ENCODE data around the gene STARD3.

The STARD3 gene

DNA sequence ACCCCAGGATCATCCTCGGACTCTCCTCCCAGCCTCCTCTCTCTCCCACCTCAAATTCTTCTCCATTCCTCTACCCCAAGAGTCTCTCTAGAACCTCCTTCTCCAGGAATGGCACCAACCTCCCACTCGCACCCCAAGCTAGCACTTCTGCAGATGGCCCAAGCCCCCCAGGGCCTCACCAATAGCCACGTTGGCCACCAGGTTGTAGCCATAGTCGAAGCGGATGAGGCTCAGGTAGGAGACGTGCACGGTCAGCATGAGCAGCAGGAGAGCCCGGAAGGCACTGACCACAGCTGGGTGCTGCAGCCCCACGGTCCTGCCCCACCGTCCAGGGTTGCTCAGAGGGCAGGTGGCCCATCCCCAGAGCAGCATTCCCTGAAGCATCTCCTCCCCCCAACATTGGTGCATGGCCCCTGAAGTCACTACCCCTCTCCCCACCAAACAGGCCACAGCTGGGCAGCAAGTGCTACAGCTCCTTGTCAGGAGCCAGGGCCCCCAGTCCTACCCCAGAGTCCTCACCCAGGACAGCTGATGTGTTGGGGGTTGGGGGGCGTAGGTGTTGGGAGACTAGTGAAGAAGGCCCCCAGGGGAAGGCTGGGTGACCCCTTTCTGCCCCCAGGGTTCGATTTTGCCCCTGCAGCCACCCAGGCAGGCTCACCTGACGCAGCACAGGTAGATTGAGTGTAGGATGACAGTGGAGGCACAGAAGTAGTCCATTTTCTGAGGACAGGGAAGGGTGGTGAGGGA, 36.6 kb downstream of the STARD3 start:
- no peak for DNase-seq

DNA sequence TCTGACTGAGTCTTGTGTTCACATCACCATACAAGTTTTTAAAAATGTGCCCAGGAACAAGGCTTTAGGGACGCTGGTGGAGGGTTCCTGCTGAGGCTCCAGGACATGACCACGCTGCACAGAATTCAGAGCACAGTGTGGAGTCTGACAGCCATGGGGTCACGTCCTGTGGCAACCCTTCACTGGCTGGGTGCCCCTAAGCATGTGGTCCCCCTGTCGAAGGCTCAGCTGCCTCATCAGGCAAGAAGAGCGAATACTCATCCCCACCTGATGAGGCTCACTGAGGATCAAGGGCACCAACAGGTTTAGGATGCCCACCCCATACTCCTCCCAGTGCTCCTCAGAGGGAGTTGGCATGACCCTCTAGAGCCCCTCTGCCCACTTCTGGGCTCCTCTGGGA, 37.2 kb downstream of the STARD3 start:
- DNase-seq: no peak

DNA sequence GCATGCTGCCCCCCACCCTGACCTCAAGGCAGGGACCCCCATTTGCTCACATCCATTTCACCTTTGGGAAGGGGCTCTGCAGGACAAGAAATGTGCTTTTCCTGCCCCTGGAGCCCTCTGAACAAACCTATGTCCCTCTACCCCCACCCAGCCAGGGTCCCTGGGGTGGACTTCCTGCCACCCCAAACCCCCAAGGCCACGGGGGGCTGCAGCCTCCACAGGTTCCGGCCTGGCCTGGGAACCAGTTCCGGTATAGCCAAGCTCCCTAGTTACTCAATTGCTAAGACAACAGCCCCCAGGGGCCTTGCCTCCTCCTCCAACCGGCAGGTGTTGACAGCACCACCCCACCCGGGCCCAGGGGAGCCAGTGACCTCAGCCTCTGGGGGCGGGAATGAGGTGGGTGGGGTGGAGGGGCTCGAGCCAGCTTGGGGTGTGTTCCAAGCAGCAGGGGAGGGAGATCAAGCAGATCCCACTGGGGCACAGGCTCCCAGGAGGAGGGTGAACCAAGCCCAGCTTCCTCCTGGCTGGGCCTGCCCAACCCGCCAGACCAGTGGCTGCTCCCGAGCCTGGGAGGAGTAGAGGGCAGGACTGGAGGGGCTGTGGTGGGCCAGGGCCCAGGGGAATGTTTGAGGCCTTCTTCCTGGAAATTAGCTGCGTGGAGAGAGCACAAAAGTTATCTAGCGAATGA, 37.9 kb downstream of the STARD3 start:
- no peak for DNase-seq

DNA sequence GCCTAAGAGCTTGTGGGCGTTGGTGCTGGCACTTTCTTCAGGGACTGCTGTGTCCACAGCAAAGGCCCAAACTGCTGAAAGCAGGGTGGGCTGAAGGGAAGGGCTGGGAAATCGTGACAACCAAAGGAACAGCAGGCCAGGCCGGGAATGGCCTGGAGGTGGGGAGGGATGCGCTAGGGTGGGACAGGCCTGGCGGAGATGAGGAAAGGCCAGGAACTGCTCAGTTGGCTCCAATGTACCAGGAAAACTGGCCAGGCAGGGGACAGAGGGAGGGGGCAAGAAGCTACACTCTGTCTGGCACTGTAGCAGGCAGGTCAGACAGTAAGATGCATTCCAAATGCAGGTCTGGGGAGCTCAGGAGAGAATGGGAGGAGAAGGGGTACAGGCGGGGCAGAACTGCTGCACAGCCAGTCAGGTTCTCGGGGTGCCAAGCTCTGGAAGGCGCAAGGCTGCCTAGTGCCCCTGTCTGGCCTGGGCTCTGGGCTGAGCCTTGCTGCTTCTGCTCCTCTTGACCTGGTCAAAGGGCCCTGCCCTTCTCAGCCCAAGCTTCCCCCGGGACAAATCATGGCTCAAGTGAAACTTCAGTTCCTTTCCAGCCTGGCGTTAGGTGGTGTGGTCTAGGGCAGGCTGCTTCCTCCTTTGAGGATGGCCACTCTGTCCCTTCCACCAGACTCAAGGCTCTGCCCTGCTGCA, 38.6 kb downstream of the STARD3 start:
- no peak for DNase-seq

DNA sequence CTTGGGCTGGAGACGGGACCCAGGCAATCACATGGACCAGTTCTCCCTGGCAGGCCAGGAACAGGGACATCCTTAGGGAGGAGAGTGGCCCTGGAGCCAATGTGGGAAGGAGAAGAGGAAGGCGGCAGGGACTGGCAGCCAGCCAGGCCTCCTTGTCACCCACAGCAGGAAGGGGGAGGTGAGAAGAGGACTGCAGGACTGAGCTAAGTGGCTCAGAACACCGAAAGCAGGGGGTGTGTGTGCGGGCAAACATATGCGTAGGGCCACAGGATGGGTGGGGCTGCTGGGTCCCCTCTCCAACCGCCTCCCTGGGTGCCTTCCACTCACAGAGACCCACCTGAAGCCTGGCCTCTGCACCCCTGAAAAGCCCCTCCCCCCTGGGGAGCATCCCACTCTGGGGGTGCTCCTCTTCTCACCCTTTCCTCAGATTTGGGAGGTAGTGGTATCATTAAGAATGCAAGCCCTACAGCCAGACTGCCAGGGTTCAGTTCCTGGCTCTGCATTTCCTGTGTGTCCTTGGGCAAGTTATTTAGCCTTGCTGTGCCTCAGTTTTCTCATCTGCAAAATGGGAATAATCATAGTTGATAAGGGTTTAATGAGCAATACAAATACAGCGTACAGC, 39.4 kb downstream of the STARD3 start:
- peak; percentile 20 for DNase-seq

DNA sequence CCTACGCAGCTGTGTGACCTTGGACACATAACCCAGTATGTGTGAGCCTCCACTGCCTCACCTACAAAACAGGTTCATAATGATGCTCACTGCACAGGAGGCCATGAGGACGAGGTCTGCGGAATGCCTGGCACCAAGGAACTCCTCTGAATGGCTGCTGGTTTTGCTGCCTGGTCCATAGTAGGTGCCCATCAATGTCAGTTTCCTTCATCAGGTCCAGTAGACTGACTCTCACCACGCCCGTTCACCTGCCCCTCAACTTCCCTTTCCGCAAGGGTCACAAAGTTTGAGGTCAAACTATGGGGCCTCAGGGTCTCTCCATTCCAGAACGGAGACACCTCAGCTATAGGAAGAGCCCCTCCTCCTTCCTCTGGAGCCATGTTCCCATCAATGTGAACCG, 40.1 kb downstream of the STARD3 start:
- no peak for DNase-seq

DNA sequence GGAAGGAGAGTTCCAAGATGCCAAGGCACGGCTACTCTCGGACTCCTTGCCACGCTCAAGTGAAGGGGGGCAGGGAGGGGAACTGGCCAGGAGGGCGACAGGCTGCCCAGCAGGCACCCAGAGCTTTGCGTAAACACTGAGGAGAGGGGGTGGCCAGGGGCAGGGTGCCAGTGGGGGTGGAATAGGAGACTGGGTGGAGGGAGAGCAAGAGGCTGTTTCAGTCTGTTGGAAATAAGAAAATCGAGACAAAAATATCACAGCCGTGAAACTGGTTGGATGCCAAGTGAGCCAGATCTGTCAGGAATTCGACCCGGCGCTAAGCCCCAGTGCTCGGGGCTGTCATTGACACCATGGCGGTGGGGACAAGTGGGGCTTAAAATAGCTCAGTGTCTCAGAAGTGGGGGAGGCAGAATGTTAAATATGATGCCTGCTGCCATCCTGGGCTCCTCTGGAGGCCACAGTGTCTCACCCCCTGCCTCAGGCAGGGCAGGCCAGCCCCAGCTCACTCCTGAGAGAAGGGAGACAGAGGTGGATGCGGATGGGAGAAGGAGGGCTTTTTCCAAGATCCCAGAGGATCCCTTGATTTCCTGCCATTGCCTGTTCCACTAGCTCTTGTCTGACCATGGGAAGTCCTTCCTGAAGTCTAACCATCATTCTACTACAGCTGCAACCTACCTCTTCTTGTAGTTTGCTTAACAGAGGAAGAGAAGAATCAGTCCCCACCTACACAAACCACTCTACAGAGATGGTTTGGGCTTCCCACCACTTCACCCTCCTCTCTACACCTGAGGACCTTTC, 40.8 kb downstream of the STARD3 start:
- no peak for DNase-seq

DNA sequence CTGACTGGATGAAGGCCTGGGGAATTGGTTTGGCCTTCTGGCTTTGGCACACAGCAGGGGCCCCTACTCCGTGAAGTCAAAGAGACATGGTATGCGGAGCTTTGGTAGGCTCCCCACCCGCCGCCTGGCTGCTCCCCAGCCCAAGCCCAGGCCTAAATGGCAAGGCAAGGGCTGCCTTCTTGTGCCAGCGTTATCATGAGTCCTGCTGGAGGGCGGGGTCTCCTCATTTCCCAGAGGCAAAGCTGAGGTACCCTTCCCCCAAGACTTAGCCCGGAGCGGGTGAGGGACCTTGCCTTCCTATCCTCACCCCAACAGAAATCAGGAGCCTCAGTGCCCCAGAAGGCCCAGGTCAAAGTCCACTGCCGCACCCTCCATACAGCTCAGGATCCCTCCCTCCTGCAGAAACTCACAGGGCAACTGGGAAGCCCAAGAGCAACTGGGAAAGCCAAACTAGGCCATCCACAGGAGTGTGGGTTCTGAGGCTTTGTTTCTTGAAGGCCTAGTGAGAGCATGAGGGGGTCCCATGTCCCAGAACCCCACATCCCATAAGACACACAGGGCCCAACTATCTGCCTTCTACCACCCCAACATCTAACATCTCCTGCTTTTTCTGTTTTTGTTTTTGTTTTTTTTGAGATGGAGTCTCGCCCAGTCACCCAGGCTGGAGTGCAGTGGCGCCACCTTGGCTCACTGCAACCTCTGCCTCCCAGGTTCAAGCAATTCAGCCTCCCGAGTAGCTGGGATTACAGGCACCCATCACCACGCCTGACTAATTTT, 41.6 kb downstream of the STARD3 start:
- DNase-seq: no peak

DNA sequence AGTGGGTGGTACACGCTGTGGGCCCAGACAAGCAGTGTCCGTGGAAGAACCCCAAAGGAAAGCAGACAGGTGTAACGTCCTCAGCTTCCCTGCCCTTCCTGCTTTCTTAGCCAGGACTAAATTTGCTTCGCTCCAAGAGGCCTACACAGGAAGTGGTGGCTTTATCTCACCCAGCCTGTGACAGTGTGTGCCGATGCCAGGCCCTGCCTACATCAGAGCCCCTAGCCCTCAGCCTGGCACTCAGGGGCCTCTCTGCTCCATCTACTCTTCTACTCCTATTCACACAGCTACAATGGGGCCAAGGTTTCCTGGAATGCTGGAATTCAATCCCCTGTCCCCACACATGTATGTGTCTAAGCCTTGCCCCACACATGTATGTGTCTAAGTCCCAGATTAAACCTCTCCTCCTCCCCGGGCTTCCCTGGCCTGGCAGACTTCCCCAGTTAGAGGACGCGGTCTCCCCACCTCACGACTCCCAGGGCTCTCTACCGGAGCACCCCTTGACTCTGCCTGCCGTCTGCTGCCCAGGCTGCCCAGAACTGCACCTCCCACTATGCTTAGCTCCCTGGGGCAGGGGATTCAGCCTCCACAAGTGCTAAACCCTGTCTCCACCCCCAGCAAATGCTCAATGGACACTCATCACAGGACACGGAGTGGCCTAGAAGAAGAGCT, 42.7 kb downstream of the STARD3 start:
- no peak for DNase-seq

DNA sequence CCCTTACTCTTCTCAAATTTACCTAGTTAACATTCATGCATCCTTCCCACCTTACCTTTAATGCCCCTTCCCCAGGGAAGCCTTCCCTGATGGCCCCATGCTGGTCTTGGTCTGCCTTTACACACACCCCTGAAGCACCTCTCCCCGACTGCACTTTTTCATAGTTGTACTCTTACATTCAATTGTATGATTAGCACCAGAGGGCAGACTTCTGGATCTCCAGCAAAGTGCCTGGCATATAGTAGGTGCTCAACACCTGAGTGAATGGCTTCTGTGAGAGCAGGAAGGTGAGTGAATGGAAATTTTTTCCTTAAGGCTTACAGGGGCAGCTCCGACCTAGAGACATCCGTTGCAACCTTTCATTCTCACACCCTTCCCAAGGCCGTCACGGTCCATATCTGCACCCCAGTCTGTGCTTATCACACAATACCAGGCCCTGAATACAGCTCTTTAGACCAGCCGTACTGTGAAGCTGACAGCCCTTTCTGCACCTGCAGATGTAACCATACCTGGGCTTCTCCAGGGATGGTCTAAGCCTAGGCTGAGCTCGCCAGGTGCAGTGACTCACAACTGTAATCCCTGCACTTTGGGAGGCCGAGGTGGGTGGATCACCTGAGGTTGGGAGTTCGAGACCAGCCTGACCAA, 46.5 kb downstream of the STARD3 start:
- no peak for DNase-seq

DNA sequence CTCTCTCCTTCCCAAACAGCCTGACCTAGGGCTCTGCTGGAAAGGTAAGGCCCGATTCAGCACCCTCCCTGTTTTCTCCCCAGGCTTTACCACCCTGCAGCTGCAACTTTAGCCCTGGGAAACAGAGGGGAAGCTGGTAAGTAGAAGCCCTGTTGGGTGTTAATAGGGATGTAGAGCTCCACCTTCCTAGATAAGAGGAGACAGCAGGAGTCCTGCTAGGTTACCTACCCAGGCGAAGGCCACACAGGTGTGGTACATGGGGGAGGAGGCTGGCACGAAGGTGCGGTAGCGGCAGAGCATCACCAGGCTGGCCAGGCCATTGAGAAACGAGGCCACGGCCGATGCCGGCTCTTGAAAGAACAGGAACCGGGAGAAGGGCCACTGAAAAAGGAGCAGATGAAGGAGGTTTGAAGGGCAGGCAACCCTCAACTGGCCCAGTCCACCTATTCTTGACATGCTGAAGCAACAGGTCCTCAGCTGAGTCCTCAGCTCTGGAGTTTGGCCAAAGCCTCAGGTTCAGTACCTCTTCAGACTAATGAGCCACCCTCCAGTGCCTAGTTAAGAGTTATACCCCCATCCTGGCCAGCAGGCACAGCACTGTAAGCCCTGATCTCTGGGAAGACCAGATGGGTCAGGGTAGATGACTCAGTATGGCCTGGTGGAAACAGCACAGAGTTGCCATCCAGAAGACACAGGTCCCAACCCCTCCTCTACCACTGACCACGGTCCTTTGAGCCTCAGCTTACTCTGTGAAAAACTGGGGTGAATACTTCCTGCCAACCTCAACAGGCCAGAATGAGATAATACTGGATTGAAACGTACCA, 47.6 kb downstream of the STARD3 start:
- no peak for DNase-seq

DNA sequence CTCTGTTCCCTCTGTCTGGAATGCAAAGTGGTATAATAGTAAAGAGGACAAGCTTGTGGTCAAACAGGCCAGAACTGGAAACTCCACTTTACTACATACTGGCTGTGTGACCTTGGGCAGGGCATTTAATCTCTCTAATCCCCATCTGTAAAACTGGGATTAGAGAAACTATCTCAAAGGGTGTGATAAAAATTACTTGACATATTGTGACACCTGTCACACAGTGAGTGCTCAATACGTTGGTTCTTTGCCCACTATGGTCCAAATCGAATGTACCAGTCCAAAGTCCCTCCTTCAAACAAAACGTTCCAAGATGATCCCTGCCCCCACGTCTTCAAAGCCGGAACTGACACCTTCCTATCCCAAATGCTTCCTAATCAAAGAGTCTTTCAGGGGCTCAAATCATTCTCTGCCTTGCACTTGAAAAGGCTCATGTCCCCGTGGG, 50.2 kb downstream of the STARD3 start:
- DNase-seq: no peak

DNA sequence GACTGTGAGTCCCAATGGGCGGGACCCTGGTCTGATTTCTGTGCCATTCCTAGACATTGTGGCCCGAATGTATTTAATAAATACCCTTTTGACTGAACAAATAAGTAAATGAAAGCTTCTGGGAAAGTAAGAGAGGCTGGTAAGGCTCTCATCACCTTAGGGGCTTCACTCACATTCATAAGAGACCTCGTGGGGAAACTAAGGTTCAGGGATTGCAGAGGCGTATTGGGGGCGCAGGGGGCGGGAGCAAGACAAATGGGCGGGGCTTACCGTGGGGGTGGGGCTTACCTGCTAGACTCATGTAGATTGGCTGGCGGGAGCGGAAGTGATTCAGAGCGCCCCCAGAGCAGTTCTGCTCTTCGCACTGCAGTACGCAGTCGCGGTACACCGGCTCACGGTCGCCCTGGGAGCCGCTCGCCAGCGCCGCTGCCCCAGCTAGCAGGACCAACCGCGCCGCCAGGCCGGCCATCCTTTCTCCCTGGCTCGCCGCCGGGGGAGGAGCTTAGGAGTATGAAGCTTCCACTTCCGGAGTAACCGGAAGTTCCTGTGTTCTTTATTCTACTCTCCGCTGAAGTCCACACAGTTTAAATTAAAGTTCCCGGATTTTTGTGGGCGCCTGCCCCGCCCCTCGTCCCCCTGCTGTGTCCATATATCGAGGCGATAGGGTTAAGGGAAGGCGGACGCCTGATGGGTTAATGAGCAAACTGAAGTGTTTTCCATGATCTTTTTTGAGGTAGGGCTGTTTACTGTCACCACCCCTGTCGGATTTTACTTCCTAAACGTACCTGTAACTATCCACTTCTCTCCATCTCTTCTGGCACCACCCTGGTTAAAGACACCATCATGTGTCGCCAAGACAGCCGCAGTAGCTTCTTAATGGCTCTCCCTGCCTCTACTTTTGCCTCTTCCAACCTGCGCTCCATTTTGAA, 50.9 kb downstream of the STARD3 start, which contains the start of gene PGAP3:
TSS of gene PGAP3 (minus strand) at position 512 of the 929 bp plus-strand sequence. CDS start at position 469, 43 bp downstream.
- peak; percentile 92 for DNase-seq

DNA sequence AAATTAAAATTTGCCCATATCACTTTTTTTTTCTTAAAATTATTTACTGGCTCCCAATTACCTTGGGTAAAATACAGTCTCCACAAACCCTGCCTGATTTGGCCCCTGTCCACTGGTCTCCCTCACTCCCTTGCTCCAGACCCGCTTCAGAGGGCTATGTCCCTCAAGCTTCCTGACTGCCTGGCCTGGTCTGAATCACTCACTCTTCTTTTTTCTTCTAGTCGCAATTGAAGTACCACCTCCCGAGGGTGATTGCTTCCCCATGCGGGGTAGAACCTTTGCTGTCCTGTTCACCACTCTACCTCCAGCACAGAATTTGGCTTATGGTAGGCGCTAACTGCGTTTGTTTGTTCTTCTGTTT, 51.5 kb downstream of the STARD3 start:
- no peak for DNase-seq

DNA sequence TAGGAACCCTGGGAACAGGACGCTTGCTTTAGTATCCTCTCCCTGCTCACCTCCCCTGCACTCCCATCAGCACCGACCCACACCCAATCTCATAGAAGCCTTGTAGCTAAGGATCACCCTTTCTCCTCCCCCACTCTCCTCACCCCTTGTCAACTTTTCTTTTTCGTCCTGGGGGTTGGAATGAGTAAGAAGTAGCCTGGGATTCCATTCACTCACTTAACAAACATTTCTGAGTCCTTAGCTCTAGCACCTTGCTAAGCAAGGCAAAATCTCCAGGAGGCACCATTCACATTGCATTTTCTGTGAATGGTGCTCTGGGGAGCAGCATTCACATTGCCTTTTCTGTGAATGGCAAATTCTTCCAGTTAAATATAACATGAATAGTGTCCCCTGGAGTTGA, 52.0 kb downstream of the STARD3 start:
- no peak for DNase-seq

DNA sequence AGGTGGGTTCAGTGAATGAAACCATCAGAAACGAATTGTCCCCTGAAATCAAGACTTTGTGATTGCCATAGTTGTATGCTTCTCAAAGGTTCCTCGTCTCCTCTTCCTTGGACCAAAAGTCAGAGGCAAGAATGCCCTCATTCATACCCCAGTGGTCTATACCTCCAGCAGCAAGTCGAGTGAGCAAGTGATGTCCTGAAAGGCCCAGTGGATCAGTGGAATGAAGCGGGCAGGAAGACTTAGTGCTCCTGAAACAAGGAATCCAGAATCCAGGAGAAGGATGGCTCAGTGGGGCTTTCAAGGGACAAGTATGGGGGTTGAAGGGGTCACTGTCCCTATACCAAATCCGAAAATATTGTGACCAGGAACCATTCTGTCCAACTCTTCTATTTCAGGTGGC, 57.6 kb downstream of the STARD3 start:
- DNase-seq: no peak

DNA sequence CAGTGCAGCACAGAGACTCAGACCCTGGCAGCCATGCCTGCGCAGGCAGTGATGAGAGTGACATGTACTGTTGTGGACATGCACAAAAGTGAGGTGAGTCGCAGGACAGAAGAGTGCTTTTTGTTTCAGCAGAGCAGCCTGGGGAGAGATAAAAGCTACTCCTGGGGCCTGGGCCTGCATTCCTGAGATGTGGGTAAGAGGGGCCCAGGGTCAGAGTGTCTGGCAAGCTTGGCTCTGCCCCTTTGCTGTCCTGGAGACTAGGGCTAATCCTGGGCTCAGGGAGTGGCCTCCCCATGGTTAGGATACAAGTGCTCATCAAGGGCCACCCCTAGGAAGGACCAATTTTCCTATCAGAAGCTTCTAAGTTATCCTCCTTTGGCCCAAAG, 58.1 kb downstream of the STARD3 start:
- no peak for DNase-seq

DNA sequence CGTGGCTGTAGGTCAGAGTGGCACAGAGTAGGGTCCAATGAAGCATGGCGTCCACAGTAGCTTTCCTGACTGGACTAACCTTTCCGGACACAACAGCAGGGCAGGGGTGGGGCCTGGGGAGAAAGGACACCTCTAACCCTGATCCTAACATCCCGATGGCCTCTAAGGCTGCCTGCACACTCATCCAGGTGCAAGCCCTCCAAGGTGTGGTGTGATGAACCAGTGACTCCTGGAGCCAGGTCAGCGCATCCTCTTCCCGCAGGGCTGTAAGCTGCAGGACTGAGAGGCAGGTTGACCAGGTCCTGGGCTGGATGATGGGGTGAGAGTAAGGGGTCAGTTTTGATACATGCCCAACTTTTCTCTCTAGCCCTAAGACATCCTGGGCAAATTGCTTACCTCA, 59.8 kb downstream of the STARD3 start:
- DNase-seq: no peak

DNA sequence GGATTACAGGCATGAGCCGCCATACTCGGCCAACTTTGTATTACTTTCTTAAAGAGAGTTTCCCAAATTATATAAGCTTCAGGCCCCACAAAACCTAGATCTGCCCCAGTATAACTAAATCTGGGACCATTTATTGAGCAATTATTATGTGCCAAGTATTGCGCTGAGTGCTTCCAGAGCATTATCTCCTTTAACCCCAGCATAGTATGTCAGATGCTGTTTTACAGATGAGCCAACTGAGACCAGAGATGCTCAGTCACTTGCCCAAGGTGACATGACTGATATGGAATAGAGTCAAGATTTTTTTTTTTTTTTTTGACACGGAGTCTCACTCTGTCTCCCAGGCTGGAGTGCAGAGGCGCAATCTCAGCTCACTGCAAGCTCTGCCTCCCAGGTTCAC, 61.0 kb downstream of the STARD3 start:
- no peak for DNase-seq
